Lower leg skin (tissue), 3 donors: ENCODE data around the gene SMU1.

Experiments used
- POLR2A ChIP-seq, 2 donors: fragments of 450-650 bp; IDR thresholded peaks; one replicate each; pipeline ENCODE4 v1.6.1; 2016 to 2017; ENCODE audit warnings: antibody characterized with exemption in 2 of 2, mild to moderate bottlenecking in 1 of 2, moderate library complexity in 1 of 2
- TF ChIP-seq, protein P1 (sequence below), 3 donors: fragments of 450-650 bp; IDR thresholded peaks; one replicate each; pipeline ENCODE4 v1.5.1; 2016; ENCODE audit warnings: antibody characterized with exemption in 3 of 3, mild to moderate bottlenecking in 3 of 3, moderate library complexity in 2 of 3

DNA sequence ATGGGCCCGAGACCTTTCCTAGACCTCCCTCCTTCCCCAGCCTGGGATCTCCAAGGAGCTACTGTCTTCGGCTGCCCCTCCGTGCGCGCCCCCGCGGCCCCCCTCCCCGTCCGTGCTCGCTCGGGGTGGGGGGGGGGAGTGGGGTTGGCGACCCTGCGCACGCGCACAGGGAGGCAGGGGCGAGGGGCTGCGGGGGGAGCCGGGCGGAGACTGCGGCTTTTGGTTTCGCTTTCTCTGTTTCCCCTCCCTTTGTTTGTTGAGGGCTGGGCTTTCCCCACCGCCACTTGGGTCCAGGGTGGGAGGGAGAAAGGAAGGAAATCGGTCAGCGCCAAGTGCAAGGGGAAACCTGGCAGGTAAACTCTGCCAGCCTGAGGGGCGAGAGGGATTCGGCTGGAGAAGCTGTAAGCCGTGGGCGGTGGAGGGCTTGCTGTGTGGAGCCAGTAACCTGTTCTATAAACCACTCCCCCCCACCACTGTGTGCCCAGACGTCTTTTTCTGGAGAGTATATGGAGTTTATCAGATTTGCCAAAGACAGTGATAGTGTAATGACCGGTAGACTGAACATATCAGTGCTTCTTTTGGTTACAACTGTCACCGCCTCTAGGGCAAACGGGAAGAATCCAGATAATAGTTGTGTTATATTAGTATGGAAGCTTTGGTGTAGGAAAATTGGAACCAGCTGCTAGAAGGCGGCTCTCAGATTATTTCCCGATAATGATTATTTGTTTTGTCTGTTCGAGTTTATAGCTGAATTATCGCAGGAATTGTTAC lies 50.7 kb downstream of the SMU1 start:
- no peak for TF ChIP-seq POLR2A (IDR thresholded peaks at IDR 0.05)
- TF ChIP-seq, protein P1, sequence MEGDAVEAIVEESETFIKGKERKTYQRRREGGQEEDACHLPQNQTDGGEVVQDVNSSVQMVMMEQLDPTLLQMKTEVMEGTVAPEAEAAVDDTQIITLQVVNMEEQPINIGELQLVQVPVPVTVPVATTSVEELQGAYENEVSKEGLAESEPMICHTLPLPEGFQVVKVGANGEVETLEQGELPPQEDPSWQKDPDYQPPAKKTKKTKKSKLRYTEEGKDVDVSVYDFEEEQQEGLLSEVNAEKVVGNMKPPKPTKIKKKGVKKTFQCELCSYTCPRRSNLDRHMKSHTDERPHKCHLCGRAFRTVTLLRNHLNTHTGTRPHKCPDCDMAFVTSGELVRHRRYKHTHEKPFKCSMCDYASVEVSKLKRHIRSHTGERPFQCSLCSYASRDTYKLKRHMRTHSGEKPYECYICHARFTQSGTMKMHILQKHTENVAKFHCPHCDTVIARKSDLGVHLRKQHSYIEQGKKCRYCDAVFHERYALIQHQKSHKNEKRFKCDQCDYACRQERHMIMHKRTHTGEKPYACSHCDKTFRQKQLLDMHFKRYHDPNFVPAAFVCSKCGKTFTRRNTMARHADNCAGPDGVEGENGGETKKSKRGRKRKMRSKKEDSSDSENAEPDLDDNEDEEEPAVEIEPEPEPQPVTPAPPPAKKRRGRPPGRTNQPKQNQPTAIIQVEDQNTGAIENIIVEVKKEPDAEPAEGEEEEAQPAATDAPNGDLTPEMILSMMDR (IDR thresholded peaks at IDR 0.05): no peak
